Measurements from ENCODE around the gene MRC2. TPM values are rescaled to one million over a fixed set of nuclear protein-coding genes. Genes with fewer than 3 reads are reported as not detected.
A peak's percentile ranks its signal among the peaks of the same experiment; 100 is the strongest.

MRC2 gene
- total and polyA plus RNA-seq, 5 donors from 2014 or later: 0.25 to 10.2 (median 0.32) TPM

DNA sequence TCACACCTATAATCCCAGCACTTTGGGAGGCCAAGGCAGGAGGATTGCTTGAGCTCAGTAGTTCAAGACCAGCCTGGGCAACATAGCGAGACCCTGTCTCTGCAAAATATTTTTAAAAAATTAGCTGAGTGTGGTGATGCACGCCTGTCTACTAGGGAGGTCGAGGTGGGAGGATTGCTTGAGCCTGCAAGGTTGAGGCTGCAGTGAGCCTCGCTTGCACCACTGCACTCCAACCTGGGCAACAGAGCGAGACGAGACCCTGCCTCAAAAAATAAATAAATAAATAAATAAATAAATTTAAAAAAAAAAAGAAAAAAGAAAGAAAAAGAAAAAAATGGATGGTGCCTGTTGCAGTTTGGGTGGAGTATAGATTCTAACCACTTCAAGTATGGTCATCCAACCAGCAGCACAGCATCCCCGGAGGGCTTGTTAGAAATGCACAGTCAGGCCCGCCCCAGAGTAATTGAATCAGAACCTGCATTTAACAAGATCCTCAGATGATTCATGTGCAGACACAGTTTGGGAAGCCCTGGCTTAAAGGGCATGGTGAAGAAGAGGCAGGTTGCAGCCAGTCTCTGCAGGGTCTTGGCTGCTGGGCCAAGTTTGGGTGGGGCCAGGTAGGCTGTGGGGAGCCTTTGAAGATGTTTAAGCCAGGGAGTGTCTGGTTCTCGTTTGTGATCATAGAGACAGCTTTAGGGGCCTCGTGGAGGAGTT, 40.8 kb downstream of the MRC2 start:
- Mint-ChIP-seq H3K9me3 (peaks cover 0 to 1% (median 0%) of the 10 kb centered on the region in 7 donors), H3K36me3 (no peaks in the 10 kb centered on the region), H3K4me1 (peaks cover 0 to 8% (median 2%) of the 10 kb centered on the region in 4 donors), H3K27ac (peak overlapping the region in 1 of 3 donors; percentile 44), H3K4me3 (no peak overlapping the region), H3K27me3 (no peaks in the 10 kb centered on the region)
- Histone ChIP-seq H3K27ac (ENCODE audit: insufficient read depth, low read length, poor library complexity, severe bottlenecking) (no peak overlapping the region), H3K9me3 (ENCODE audit: control insufficient read depth in 2 of 2, low read length in 2 of 2) (no peaks in the 10 kb centered on the region), H3K4me1 (ENCODE audit: control insufficient read depth, insufficient read depth, low read length, poor library complexity, severe bottlenecking) (no peaks in the 10 kb centered on the region), H3K27me3 (ENCODE audit: control insufficient read depth, insufficient read depth, low read length) (no peaks in the 10 kb centered on the region), H3K4me3 (ENCODE audit: low read depth, low read length) (no peak overlapping the region), H3K36me3 (ENCODE audit: control insufficient read depth, insufficient read depth, low read length) (no peaks in the 10 kb centered on the region)
- ATAC-seq (ENCODE audit: low read depth in 2 of 2) (no peak), DNase-seq (no peak)

GRCh38 chr17:62670202-62670821, 42.8 kb downstream of the MRC2 start:
- Mint-ChIP-seq H3K4me1 (peaks cover 0 to 8% (median 2%) of the 10 kb centered on the region in 4 donors), H3K9me3 (no peaks in the 10 kb centered on the region), H3K27ac (no peak overlapping the region), H3K4me3 (no peak overlapping the region), H3K27me3 (no peaks in the 10 kb centered on the region), H3K36me3 (no peaks in the 10 kb centered on the region)
- H3K27ac ChIP-seq (ENCODE audit: insufficient read depth, low read length, poor library complexity, severe bottlenecking): no peak overlapping the region
- H3K36me3 ChIP-seq (ENCODE audit: control insufficient read depth, insufficient read depth, low read length): no peaks in the 10 kb centered on the region
- DNase-seq (no peak), ATAC-seq (ENCODE audit: low read depth in 2 of 2) (no peak)
- no peaks in the 10 kb centered on the region for H3K9me3 ChIP-seq (ENCODE audit: control insufficient read depth in 2 of 2, low read length in 2 of 2)
- H3K27me3 ChIP-seq (ENCODE audit: control insufficient read depth, insufficient read depth, low read length): no peaks in the 10 kb centered on the region
- no peak overlapping the region for H3K4me3 ChIP-seq (ENCODE audit: low read depth, low read length)
- no peaks in the 10 kb centered on the region for H3K4me1 ChIP-seq (ENCODE audit: control insufficient read depth, insufficient read depth, low read length, poor library complexity, severe bottlenecking)

DNA sequence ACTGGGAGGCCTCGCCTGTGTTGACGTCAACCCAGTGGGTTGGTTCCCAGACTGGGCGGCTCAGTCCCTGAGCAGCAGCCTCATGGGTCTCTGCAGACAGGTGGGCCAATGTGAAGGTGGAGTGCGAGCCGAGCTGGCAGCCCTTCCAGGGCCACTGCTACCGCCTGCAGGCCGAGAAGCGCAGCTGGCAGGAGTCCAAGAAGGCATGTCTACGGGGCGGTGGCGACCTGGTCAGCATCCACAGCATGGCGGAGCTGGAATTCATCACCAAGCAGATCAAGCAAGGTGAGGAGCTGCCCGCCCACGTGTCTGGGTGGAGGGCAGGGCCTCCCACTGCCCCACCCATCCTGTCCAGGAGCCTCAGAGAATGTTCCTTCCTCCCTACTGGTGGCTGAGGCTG, 44.1 kb downstream of the MRC2 start:
- Mint-ChIP-seq H3K4me1 (peaks cover 0 to 8% (median 2%) of the 10 kb centered on the region in 4 donors), H3K27me3 (no peaks in the 10 kb centered on the region), H3K9me3 (no peaks in the 10 kb centered on the region), H3K4me3 (no peak overlapping the region), H3K36me3 (no peaks in the 10 kb centered on the region), H3K27ac (no peak overlapping the region)
- ATAC-seq (ENCODE audit: low read depth in 2 of 2) (no peak), DNase-seq (no peak)
- no peaks in the 10 kb centered on the region for H3K27me3 ChIP-seq (ENCODE audit: control insufficient read depth, insufficient read depth, low read length)
- no peaks in the 10 kb centered on the region for H3K36me3 ChIP-seq (ENCODE audit: control insufficient read depth, insufficient read depth, low read length)
- H3K9me3 ChIP-seq (ENCODE audit: control insufficient read depth in 2 of 2, low read length in 2 of 2): no peaks in the 10 kb centered on the region
- H3K4me1 ChIP-seq (ENCODE audit: control insufficient read depth, insufficient read depth, low read length, poor library complexity, severe bottlenecking): no peaks in the 10 kb centered on the region
- no peak overlapping the region for H3K4me3 ChIP-seq (ENCODE audit: low read depth, low read length)
- H3K27ac ChIP-seq (ENCODE audit: insufficient read depth, low read length, poor library complexity, severe bottlenecking): no peak overlapping the region

GRCh38 chr17:62672957-62673356, 45.5 kb downstream of the MRC2 start:
- ATAC-seq (ENCODE audit: low read depth in 2 of 2) (no peak), DNase-seq (no peak)
- Mint-ChIP-seq H3K27me3 (no peaks in the 10 kb centered on the region), H3K36me3 (no peaks in the 10 kb centered on the region), H3K27ac (no peak overlapping the region), H3K4me1 (peaks cover 0 to 6% (median 2%) of the 10 kb centered on the region in 4 donors), H3K4me3 (no peak overlapping the region), H3K9me3 (no peaks in the 10 kb centered on the region)
- Histone ChIP-seq H3K27me3 (ENCODE audit: control insufficient read depth, insufficient read depth, low read length) (no peaks in the 10 kb centered on the region), H3K36me3 (ENCODE audit: control insufficient read depth, insufficient read depth, low read length) (no peaks in the 10 kb centered on the region), H3K27ac (ENCODE audit: insufficient read depth, low read length, poor library complexity, severe bottlenecking) (no peak overlapping the region), H3K9me3 (ENCODE audit: control insufficient read depth in 2 of 2, low read length in 2 of 2) (no peaks in the 10 kb centered on the region), H3K4me3 (ENCODE audit: low read depth, low read length) (no peak overlapping the region), H3K4me1 (ENCODE audit: control insufficient read depth, insufficient read depth, low read length, poor library complexity, severe bottlenecking) (no peaks in the 10 kb centered on the region)

GRCh38 chr17:62673614-62674362, 46.3 kb downstream of the MRC2 start:
- Histone ChIP-seq H3K4me1 (ENCODE audit: control insufficient read depth, insufficient read depth, low read length, poor library complexity, severe bottlenecking) (no peaks in the 10 kb centered on the region), H3K36me3 (ENCODE audit: control insufficient read depth, insufficient read depth, low read length) (no peaks in the 10 kb centered on the region), H3K9me3 (ENCODE audit: control insufficient read depth in 2 of 2, low read length in 2 of 2) (no peaks in the 10 kb centered on the region), H3K27ac (ENCODE audit: insufficient read depth, low read length, poor library complexity, severe bottlenecking) (no peak overlapping the region), H3K27me3 (ENCODE audit: control insufficient read depth, insufficient read depth, low read length) (no peaks in the 10 kb centered on the region), H3K4me3 (ENCODE audit: low read depth, low read length) (no peak overlapping the region)
- Mint-ChIP-seq H3K36me3 (no peaks in the 10 kb centered on the region), H3K9me3 (no peaks in the 10 kb centered on the region), H3K27ac (no peak overlapping the region), H3K27me3 (no peaks in the 10 kb centered on the region), H3K4me3 (no peak overlapping the region), H3K4me1 (peaks cover 0 to 4% (median 2%) of the 10 kb centered on the region in 4 donors)
- no peak for ATAC-seq (ENCODE audit: low read depth in 2 of 2)
- no peak for DNase-seq

- Histone ChIP-seq H3K4me3 (ENCODE audit: low read depth, low read length) (no peak overlapping the region), H3K4me1 (ENCODE audit: control insufficient read depth, insufficient read depth, low read length, poor library complexity, severe bottlenecking) (no peaks in the 10 kb centered on the region), H3K27ac (ENCODE audit: insufficient read depth, low read length, poor library complexity, severe bottlenecking) (no peak overlapping the region), H3K36me3 (ENCODE audit: control insufficient read depth, insufficient read depth, low read length) (no peaks in the 10 kb centered on the region), H3K27me3 (ENCODE audit: control insufficient read depth, insufficient read depth, low read length) (no peaks in the 10 kb centered on the region), H3K9me3 (ENCODE audit: control insufficient read depth in 2 of 2, low read length in 2 of 2) (no peaks in the 10 kb centered on the region)
- ATAC-seq (ENCODE audit: low read depth in 2 of 2) (peak in 1 of 2 donors; percentile 7), DNase-seq (no peak)
- no peak overlapping the region for H3K4me3 Mint-ChIP-seq
- no peaks in the 10 kb centered on the region for H3K27me3 Mint-ChIP-seq
- no peak overlapping the region for H3K27ac Mint-ChIP-seq
- no peaks in the 10 kb centered on the region for H3K9me3 Mint-ChIP-seq
- no peaks in the 10 kb centered on the region for H3K36me3 Mint-ChIP-seq
- peaks cover 0 to 4% (median 2%) of the 10 kb centered on the region in 4 donors for H3K4me1 Mint-ChIP-seq
Measured at GRCh38 chr17:62674363-62674739, 46.9 kb downstream of the MRC2 start.

DNA sequence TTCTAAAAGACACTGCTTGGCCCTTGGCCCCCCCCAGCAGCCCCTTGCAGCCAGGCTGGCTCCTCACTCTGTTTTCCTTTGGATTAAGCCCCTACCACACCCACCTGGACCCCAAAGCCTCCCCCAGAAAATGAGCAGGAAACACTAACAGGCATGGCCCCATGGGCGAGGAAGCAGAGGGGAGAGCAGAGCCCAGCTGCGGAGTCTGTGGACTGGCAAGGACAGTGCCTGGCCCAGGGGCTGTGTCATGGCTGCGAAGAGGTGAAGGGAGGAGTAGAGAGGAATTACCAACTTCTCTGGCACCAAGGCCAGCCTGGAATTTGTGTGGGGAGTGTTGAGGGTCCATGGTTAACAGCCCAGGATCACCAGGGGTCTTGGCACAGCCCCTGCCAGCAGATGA, 47.4 kb downstream of the MRC2 start:
- no peaks in the 10 kb centered on the region for H3K27me3 ChIP-seq (ENCODE audit: control insufficient read depth, insufficient read depth, low read length)
- H3K4me1 ChIP-seq (ENCODE audit: control insufficient read depth, insufficient read depth, low read length, poor library complexity, severe bottlenecking): no peaks in the 10 kb centered on the region
- Mint-ChIP-seq H3K27ac (no peak overlapping the region), H3K4me3 (no peak overlapping the region), H3K9me3 (no peaks in the 10 kb centered on the region), H3K4me1 (peaks cover 0 to 4% (median 2%) of the 10 kb centered on the region in 4 donors), H3K27me3 (no peaks in the 10 kb centered on the region), H3K36me3 (no peaks in the 10 kb centered on the region)
- H3K36me3 ChIP-seq (ENCODE audit: control insufficient read depth, insufficient read depth, low read length): no peaks in the 10 kb centered on the region
- ATAC-seq (ENCODE audit: low read depth in 2 of 2) (no peak), DNase-seq (no peak)
- no peak overlapping the region for H3K4me3 ChIP-seq (ENCODE audit: low read depth, low read length)
- H3K27ac ChIP-seq (ENCODE audit: insufficient read depth, low read length, poor library complexity, severe bottlenecking): no peak overlapping the region
- H3K9me3 ChIP-seq (ENCODE audit: control insufficient read depth in 2 of 2, low read length in 2 of 2): no peaks in the 10 kb centered on the region
